ENCODE measurements around the gene NPHS2.

DNA sequence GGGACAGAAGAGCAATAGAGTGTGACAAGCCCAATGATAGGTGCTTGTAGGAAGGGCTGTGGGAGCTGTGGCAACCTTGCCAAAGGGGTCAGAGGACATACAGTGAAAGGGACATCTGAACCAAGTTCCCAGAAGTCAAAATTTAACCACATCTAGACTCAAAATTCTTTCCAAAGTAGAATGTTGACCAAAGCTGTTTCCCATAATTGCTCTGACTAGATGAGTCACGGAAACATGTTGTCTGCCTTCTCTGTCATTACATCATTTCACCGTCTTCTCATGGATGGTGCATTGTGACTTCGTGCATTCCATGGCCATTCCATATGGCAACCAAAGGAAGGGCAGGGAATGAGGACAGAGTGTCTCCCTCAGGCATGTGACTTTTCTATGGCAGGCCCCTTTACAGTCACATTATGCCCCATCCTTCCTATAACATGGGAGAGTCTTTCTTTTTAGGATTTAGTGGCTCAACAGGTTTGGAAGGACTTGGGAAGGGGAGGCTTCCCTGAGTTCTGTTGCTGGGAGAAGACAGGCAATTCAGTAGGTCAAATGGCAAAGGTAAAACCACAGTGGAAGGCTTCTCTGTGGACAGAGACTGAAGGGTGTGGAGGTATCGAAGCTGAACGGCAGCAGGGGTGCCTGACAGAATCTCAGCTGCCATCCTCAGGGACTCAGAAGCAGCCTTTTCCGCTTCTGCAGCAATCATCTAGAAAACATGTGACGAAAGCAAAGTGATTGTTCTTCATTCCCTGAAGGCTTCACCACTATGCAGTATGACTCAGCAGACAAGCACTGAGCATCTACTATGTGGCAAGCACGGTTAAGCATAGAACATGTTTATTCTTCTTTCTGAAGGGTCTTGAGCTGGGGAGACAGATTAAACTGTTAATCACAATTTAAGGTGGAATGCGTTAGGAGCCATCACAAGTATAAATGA is 24.7 kb downstream of the NPHS2 start:
- TF ChIP-seq, protein P1, sequence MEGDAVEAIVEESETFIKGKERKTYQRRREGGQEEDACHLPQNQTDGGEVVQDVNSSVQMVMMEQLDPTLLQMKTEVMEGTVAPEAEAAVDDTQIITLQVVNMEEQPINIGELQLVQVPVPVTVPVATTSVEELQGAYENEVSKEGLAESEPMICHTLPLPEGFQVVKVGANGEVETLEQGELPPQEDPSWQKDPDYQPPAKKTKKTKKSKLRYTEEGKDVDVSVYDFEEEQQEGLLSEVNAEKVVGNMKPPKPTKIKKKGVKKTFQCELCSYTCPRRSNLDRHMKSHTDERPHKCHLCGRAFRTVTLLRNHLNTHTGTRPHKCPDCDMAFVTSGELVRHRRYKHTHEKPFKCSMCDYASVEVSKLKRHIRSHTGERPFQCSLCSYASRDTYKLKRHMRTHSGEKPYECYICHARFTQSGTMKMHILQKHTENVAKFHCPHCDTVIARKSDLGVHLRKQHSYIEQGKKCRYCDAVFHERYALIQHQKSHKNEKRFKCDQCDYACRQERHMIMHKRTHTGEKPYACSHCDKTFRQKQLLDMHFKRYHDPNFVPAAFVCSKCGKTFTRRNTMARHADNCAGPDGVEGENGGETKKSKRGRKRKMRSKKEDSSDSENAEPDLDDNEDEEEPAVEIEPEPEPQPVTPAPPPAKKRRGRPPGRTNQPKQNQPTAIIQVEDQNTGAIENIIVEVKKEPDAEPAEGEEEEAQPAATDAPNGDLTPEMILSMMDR (IDR thresholded peaks at IDR 0.05; ENCODE audit: low read depth, low read length, poor library complexity, severe bottlenecking), result no peak
- TF ChIP-seq EZH2phosphoT487 (IDR thresholded peaks at IDR 0.05; ENCODE audit: borderline replicate concordance, low read length), result no peak

Measured in DOHH2 (cell line).